CD4-positive, alpha-beta T cell (primary cell): ENCODE measurements around the gene KBTBD12. TPM values are rescaled to one million over a fixed set of nuclear protein-coding genes. Genes with fewer than 3 reads are reported as not detected.

ENCODE experiments used
- ATAC-seq: fragments of 200-7000 bp; cut with Tn5 transposase; one replicate; pipeline ENCODE4 v1.10.0; 2022; ENCODE audit warnings: mild to moderate bottlenecking; ENCODE audit not compliant: poor library complexity
- CTCF ChIA-PET: fragments of 350-600 bp; sonication (Branson Sonifier 250); formaldehyde crosslinking; loops from one replicate; lab custom pipeline; 2021; ENCODE audit warnings: antibody characterized with exemption, inconsistent platforms; lab: Charles Lee
- POLR2A ChIA-PET: fragments of 350-600 bp; sonication (Branson Sonifier 250); formaldehyde crosslinking; loops from one replicate; lab custom pipeline; 2021; ENCODE audit warnings: antibody characterized with exemption, inconsistent platforms; lab: Charles Lee
- DNase-seq, 14 experiments: peaks; one replicate each; pipeline ENCODE4 v3.0.0-alpha.2; 2013 to 2020; ENCODE audit warnings: mixed read lengths in 2 of 14
- H3K27ac ChIP-seq, 2 donors: one replicate each; pipeline versions ENCODE4 v1.5.1 to v1.7.0; 2013; ENCODE audit warnings: low read length in 2 of 2, low read depth in 1 of 2, mild to moderate bottlenecking in 1 of 2
- H3K27me3 ChIP-seq, 2 experiments: 1 replicate in 1 of 2; 2 replicates in 1 of 2; pipeline versions ENCODE4 v1.6.1 to v1.7.0; 2013; ENCODE audit warnings: low read length in 2 of 2, control low read depth in 1 of 2, mild to moderate bottlenecking in 1 of 2, moderate library complexity in 1 of 2; ENCODE audit not compliant: insufficient read depth in 2 of 2, control insufficient read depth in 1 of 2
- H3K36me3 ChIP-seq: one replicate; pipeline ENCODE4 v1.6.1; 2013; ENCODE audit warnings: low read length, control low read depth; ENCODE audit not compliant: insufficient read depth
- H3K4me1 ChIP-seq: one replicate; pipeline ENCODE4 v1.6.1; 2013; ENCODE audit warnings: low read length, control low read depth; ENCODE audit not compliant: insufficient read depth
- H3K4me3 ChIP-seq: one replicate; pipeline ENCODE4 v1.5.1; 2013; ENCODE audit warnings: mild to moderate bottlenecking, low read length, moderate library complexity
- H3K9me3 ChIP-seq, 2 experiments: 1 replicate in 1 of 2; 2 replicates in 1 of 2; pipeline versions ENCODE4 v1.6.1 to v1.7.0; 2013; ENCODE audit warnings: low read length in 2 of 2, mild to moderate bottlenecking in 2 of 2, control low read depth in 1 of 2, moderate library complexity in 1 of 2; ENCODE audit not compliant: control insufficient read depth in 1 of 2, insufficient read depth in 1 of 2
- H3K27ac Mint-ChIP-seq: one replicate; pipeline ENCODE4 v1.8.0; 2020; ENCODE audit warnings: mixed read lengths
- H3K27me3 Mint-ChIP-seq: one replicate; pipeline ENCODE4 v1.8.0; 2021; ENCODE audit warnings: mixed read lengths
- H3K36me3 Mint-ChIP-seq: one replicate; pipeline ENCODE4 v1.8.0; 2021; ENCODE audit warnings: low read depth, mixed read lengths
- H3K4me1 Mint-ChIP-seq: one replicate; pipeline ENCODE4 v1.8.0; 2021; ENCODE audit warnings: low read depth, mixed read lengths
- H3K4me3 Mint-ChIP-seq: one replicate; pipeline ENCODE4 v1.8.0; 2020; ENCODE audit warnings: mild to moderate bottlenecking, mixed read lengths
- H3K9me3 Mint-ChIP-seq: one replicate; pipeline ENCODE4 v1.8.0; 2020; ENCODE audit warnings: mixed read lengths
- CTCF ChIP-seq: fragments of 200-600 bp; IDR thresholded peaks from one replicate; pipeline ENCODE4 v1.8.0; 2022; ENCODE audit warnings: antibody characterized with exemption, mild to moderate bottlenecking
- intact Hi-C, 2 experiments: fragments of 100-400 bp; cut with DNase I in 1 of 2; cut with micrococcal nuclease in 1 of 2; formaldehyde crosslinking; loops; one replicate each; pipeline versions ENCODE4 v1.15.1 to v1.9.0; 2023 to 2025; cut with DNase I, micrococcal nuclease
- total RNA-seq, 174 experiments: library from RNA in 2 of 174; stranded (reverse) in 2 of 174; gene quantifications; one replicate each; pipeline ENCODE4 v1.2.3 and lab custom pipeline; 2021 to 2026

The KBTBD12 gene
- total RNA-seq, 2 experiments from 2014 or later: not detected

- CTCF ChIA-PET: no interaction called here
- intact Hi-C loops: no loop called here
- TF ChIP-seq CTCF: no peak
Measured at GRCh38 chr3:127962937-127963336, 47.9 kb downstream of the KBTBD12 start.

GRCh38 chr3:127964053-127964452, 49.0 kb downstream of the KBTBD12 start:
- peaks cover 5 to 7% of the 10 kb centered on the region in 2 experiments for H3K27me3 ChIP-seq
- no peak overlapping the region for H3K4me3 Mint-ChIP-seq
- peaks cover 21% of the 10 kb centered on the region for H3K27me3 Mint-ChIP-seq
- H3K4me3 ChIP-seq: no peak overlapping the region
- CTCF ChIA-PET: no interaction called here
- DNase-seq (no peak), ATAC-seq (no peak)
- TF ChIP-seq CTCF: no peak
- H3K4me1 ChIP-seq: no peaks in the 10 kb centered on the region
- H3K36me3 Mint-ChIP-seq: no peaks in the 10 kb centered on the region
- H3K9me3 Mint-ChIP-seq: no peaks in the 10 kb centered on the region
- no peaks in the 10 kb centered on the region for H3K36me3 ChIP-seq
- no peak overlapping the region for H3K27ac ChIP-seq
- POLR2A ChIA-PET: no interaction called here
- intact Hi-C loops: no loop called here
- H3K27ac Mint-ChIP-seq: no peak overlapping the region
- H3K9me3 ChIP-seq: no peaks in the 10 kb centered on the region
- no peaks in the 10 kb centered on the region for H3K4me1 Mint-ChIP-seq

More at GRCh38 chr3:127962937-127963336, 47.9 kb downstream of the KBTBD12 start:
- ATAC-seq (no peak), DNase-seq (no peak)
- Histone ChIP-seq H3K4me1 (no peaks in the 10 kb centered on the region), H3K27ac (no peak overlapping the region), H3K4me3 (no peak overlapping the region), H3K9me3 (no peaks in the 10 kb centered on the region), H3K27me3 (peaks cover 5 to 6% of the 10 kb centered on the region in 2 experiments), H3K36me3 (no peaks in the 10 kb centered on the region)
- H3K27me3 Mint-ChIP-seq: peaks cover 21% of the 10 kb centered on the region
- no peaks in the 10 kb centered on the region for H3K9me3 Mint-ChIP-seq
- no peak overlapping the region for H3K27ac Mint-ChIP-seq
- POLR2A ChIA-PET: no interaction called here
- no peak overlapping the region for H3K4me3 Mint-ChIP-seq
- H3K4me1 Mint-ChIP-seq: no peaks in the 10 kb centered on the region
- H3K36me3 Mint-ChIP-seq: no peaks in the 10 kb centered on the region

GRCh38 chr3:127964816-127965215, 49.8 kb downstream of the KBTBD12 start:
- Histone ChIP-seq H3K36me3 (no peaks in the 10 kb centered on the region), H3K4me3 (no peak overlapping the region), H3K27me3 (peaks cover 5 to 7% of the 10 kb centered on the region in 2 experiments), H3K9me3 (no peaks in the 10 kb centered on the region), H3K27ac (no peak overlapping the region), H3K4me1 (no peaks in the 10 kb centered on the region)
- ChIA-PET POLR2A (no interaction called here), CTCF (no interaction called here)
- Mint-ChIP-seq H3K27me3 (peaks cover 21% of the 10 kb centered on the region), H3K4me3 (no peak overlapping the region), H3K36me3 (no peaks in the 10 kb centered on the region), H3K9me3 (no peaks in the 10 kb centered on the region), H3K27ac (no peak overlapping the region), H3K4me1 (no peaks in the 10 kb centered on the region)
- DNase-seq: no peak
- no peak for ATAC-seq
- no peak for TF ChIP-seq CTCF
- intact Hi-C loops: no loop called here
